ENCODE data around the gene LRP8.

GRCh38 chr1:53256511-53257453 is 71.1 kb downstream of the LRP8 start:
- TF ChIP-seq CTCF (IDR thresholded peaks at IDR 0.05): no peak
- no peak for TF ChIP-seq POLR2A (IDR thresholded peaks at IDR 0.05)
